HepG2 (cell line): ENCODE data around the gene TST. TPM values are rescaled to one million over a fixed set of nuclear protein-coding genes. Genes with fewer than 3 reads are reported as not detected.

ENCODE experiments used
- NFKB2 ChIP-seq: sonication (generic); formaldehyde crosslinking; IDR thresholded peaks from 2 replicates; pipeline ENCODE4 v1.4.0; 2020; ENCODE audit warnings: missing genetic modification reagents, borderline replicate concordance
- PCBP1 ChIP-seq: fragments of 200-400 bp; formaldehyde crosslinking; IDR thresholded peaks from 2 replicates; pipeline ENCODE4 v1.6.1; 2017; ENCODE audit warnings: mild to moderate bottlenecking, low read depth, low read length, borderline replicate concordance
- REPIN1 ChIP-seq: sonication (generic); formaldehyde crosslinking; IDR thresholded peaks from 2 replicates; pipeline ENCODE4 v1.8.0; 2022; ENCODE audit warnings: missing genetic modification reagents, low read depth, mild to moderate bottlenecking, borderline replicate concordance
- SIX4 ChIP-seq: sonication (generic); formaldehyde crosslinking; IDR thresholded peaks from 2 replicates; pipeline ENCODE4 v1.4.0; 2020; ENCODE audit warnings: missing genetic modification reagents
- ZFP41 ChIP-seq: sonication (generic); formaldehyde crosslinking; IDR thresholded peaks from 2 replicates; pipeline ENCODE4 v1.4.0; 2020; ENCODE audit warnings: mild to moderate bottlenecking, missing genetic modification reagents, borderline replicate concordance
- ZNF121 ChIP-seq: sonication (generic); formaldehyde crosslinking; IDR thresholded peaks from 2 replicates; pipeline ENCODE4 v1.5.0; 2020; ENCODE audit warnings: mild to moderate bottlenecking, missing genetic modification reagents
- ZNF383 ChIP-seq: sonication (generic); formaldehyde crosslinking; IDR thresholded peaks from 2 replicates; pipeline ENCODE4 v1.4.0; 2020; ENCODE audit warnings: missing genetic modification reagents, mild to moderate bottlenecking, borderline replicate concordance
- ZNF777 ChIP-seq: sonication (generic); formaldehyde crosslinking; IDR thresholded peaks from 2 replicates; pipeline ENCODE4 v1.4.0; 2020; ENCODE audit warnings: missing genetic modification reagents
- ZNF780A ChIP-seq: sonication (generic); formaldehyde crosslinking; IDR thresholded peaks from 2 replicates; pipeline ENCODE4 v1.8.0; 2022; ENCODE audit warnings: mild to moderate bottlenecking, missing genetic modification reagents, moderate library complexity
- ZNF790 ChIP-seq: sonication (generic); formaldehyde crosslinking; IDR thresholded peaks from 2 replicates; pipeline ENCODE4 v1.8.0; 2022; ENCODE audit warnings: missing genetic modification reagents, mild to moderate bottlenecking, borderline replicate concordance
- ZNF792 ChIP-seq: IDR thresholded peaks from 2 replicates; pipeline ENCODE4 v1.6.1; 2016
- ZSCAN20 ChIP-seq: sonication (generic); formaldehyde crosslinking; IDR thresholded peaks from 2 replicates; pipeline ENCODE4 v1.4.0; 2020; ENCODE audit warnings: missing genetic modification reagents, mild to moderate bottlenecking, borderline replicate concordance
- polyA plus RNA-seq, 8 experiments: library from polyadenylated mRNA; depleted of rRNA in 3 of 8; stranded (reverse) in 7 of 8; unstranded in 1 of 8; fragments of >200 nt; fragmentation: Illumina TruSeq in 4 of 8; extraction: Trizol in 4 of 8; gene quantifications; 2 replicates each; pipeline versions ENCODE4 v1.2.1 to v1.2.3, GENCODE V29; 2011 to 2016; ENCODE audit warnings: low read depth in 4 of 8, missing spikeins in 1 of 8, mixed read lengths in 1 of 8; ENCODE audit not compliant: insufficient read depth in 1 of 8
- total RNA-seq, 5 experiments: library from RNA; depleted of rRNA; stranded (reverse); fragments of >200 nt; fragmentation: Illumina TruSeq; extraction: Trizol; gene quantifications; 2 replicates each; pipeline ENCODE4 v1.2.3, GENCODE V29; 2016; ENCODE audit warnings: low read depth in 1 of 5
- TF ChIP-seq, protein P1 (sequence below): IDR thresholded peaks from 2 replicates; pipeline ENCODE4 v1.6.1; 2016; ENCODE audit warnings: mild to moderate bottlenecking, missing biosample characterization, missing genetic modification reagents
- TF ChIP-seq, protein P2 (sequence below): sonication (generic); formaldehyde crosslinking; IDR thresholded peaks from 2 replicates; pipeline ENCODE4 v1.5.0; 2020; ENCODE audit warnings: missing genetic modification reagents
- TF ChIP-seq, protein P3 (sequence below): sonication (generic); formaldehyde crosslinking; IDR thresholded peaks from 2 replicates; pipeline ENCODE4 v1.5.0; 2020; ENCODE audit warnings: mild to moderate bottlenecking, missing genetic modification reagents, moderate library complexity
- TF ChIP-seq, protein P4 (sequence below), 2 experiments: IDR thresholded peaks; 2 replicates each; pipeline ENCODE4 v1.6.1; 2011 to 2012; ENCODE audit warnings: low read length in 2 of 2, borderline replicate concordance in 1 of 2, low read depth in 1 of 2, mild to moderate bottlenecking in 1 of 2, moderate library complexity in 1 of 2
- TF ChIP-seq, protein P5 (sequence below): IDR thresholded peaks from 2 replicates; pipeline ENCODE4 v1.4.0; 2020; ENCODE audit warnings: mild to moderate bottlenecking, missing genetic modification reagents

The TST gene
- total and polyA plus RNA-seq, 2 of the 13 experiments (the other 11 are each of a cell fraction or from before 2014, with no cell fraction given), result 44.6 to 63.6 TPM

DNA sequence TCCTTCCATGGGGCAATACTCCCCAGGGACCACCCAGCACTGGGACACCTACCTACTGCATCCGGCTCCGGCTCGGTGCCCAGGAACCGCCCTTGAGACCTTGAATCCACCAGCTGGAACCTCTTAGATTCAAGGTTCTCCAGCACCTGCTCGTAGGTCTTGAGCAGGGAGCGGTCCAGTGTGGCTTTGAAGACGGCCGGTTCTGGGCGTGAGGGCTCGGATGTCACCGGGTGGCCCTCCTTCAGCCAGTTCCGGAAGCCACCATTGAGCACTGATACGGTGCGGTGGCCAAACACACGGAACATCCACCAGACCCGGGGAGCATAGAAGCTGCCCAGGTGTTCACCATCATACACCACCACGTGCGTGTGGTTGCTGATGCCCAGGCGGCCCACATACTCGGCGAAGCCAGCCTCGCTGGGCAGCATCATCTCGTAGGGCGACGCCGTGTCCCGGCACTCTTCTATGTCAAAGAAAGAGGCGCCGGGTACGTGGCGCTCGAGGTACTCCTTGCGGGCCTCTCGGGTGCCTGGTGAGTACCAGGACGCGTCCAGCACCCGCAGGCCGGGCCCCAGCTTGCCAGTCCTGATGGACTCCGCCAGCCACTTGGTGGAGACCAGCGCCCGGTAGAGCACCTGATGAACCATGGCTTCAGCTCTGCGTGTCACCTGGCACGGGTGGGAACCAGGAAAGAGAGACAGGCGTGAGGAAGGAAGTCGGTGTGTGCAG is 997 bp downstream of the TST start (continued):
- TF ChIP-seq, protein P1, sequence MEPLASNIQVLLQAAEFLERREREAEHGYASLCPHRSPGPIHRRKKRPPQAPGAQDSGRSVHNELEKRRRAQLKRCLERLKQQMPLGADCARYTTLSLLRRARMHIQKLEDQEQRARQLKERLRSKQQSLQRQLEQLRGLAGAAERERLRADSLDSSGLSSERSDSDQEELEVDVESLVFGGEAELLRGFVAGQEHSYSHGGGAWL (CRISPR knock-in tag), result no peak
- TF ChIP-seq ZNF792 (no peak), ZNF790 (no peak; the same call in 1 of the 2 replicates), ZNF780A (CRISPR knock-in tag) (no peak), SIX4 (CRISPR knock-in tag) (no peak), ZSCAN20 (CRISPR knock-in tag) (no peak), ZNF383 (CRISPR knock-in tag) (no peak), PCBP1 (0 out of 2 replicates have a peak, but pooled peaks have one; percentile 26), REPIN1 (CRISPR knock-in tag) (no peak), ZFP41 (CRISPR knock-in tag) (peak; percentile 22; the same call in 1 of the 2 replicates), NFKB2 (CRISPR knock-in tag) (0 out of 2 replicates have a peak, but pooled peaks have one; percentile 5), ZNF777 (CRISPR knock-in tag) (no peak), ZNF121 (CRISPR knock-in tag) (no peak)
- TF ChIP-seq, protein P2, sequence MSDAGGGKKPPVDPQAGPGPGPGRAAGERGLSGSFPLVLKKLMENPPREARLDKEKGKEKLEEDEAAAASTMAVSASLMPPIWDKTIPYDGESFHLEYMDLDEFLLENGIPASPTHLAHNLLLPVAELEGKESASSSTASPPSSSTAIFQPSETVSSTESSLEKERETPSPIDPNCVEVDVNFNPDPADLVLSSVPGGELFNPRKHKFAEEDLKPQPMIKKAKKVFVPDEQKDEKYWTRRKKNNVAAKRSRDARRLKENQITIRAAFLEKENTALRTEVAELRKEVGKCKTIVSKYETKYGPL (CRISPR knock-in tag), result no peak
- TF ChIP-seq, protein P3, sequence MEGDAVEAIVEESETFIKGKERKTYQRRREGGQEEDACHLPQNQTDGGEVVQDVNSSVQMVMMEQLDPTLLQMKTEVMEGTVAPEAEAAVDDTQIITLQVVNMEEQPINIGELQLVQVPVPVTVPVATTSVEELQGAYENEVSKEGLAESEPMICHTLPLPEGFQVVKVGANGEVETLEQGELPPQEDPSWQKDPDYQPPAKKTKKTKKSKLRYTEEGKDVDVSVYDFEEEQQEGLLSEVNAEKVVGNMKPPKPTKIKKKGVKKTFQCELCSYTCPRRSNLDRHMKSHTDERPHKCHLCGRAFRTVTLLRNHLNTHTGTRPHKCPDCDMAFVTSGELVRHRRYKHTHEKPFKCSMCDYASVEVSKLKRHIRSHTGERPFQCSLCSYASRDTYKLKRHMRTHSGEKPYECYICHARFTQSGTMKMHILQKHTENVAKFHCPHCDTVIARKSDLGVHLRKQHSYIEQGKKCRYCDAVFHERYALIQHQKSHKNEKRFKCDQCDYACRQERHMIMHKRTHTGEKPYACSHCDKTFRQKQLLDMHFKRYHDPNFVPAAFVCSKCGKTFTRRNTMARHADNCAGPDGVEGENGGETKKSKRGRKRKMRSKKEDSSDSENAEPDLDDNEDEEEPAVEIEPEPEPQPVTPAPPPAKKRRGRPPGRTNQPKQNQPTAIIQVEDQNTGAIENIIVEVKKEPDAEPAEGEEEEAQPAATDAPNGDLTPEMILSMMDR, result peak; percentile 17; the same call in 1 of the 2 replicates
- TF ChIP-seq, protein P4, sequence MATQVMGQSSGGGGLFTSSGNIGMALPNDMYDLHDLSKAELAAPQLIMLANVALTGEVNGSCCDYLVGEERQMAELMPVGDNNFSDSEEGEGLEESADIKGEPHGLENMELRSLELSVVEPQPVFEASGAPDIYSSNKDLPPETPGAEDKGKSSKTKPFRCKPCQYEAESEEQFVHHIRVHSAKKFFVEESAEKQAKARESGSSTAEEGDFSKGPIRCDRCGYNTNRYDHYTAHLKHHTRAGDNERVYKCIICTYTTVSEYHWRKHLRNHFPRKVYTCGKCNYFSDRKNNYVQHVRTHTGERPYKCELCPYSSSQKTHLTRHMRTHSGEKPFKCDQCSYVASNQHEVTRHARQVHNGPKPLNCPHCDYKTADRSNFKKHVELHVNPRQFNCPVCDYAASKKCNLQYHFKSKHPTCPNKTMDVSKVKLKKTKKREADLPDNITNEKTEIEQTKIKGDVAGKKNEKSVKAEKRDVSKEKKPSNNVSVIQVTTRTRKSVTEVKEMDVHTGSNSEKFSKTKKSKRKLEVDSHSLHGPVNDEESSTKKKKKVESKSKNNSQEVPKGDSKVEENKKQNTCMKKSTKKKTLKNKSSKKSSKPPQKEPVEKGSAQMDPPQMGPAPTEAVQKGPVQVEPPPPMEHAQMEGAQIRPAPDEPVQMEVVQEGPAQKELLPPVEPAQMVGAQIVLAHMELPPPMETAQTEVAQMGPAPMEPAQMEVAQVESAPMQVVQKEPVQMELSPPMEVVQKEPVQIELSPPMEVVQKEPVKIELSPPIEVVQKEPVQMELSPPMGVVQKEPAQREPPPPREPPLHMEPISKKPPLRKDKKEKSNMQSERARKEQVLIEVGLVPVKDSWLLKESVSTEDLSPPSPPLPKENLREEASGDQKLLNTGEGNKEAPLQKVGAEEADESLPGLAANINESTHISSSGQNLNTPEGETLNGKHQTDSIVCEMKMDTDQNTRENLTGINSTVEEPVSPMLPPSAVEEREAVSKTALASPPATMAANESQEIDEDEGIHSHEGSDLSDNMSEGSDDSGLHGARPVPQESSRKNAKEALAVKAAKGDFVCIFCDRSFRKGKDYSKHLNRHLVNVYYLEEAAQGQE (IDR thresholded peaks at IDR 0.05; ENCODE audit: borderline replicate concordance in 1 of 2, low read depth in 1 of 2, low read length in 2 of 2), result no peak
- TF ChIP-seq, protein P5, sequence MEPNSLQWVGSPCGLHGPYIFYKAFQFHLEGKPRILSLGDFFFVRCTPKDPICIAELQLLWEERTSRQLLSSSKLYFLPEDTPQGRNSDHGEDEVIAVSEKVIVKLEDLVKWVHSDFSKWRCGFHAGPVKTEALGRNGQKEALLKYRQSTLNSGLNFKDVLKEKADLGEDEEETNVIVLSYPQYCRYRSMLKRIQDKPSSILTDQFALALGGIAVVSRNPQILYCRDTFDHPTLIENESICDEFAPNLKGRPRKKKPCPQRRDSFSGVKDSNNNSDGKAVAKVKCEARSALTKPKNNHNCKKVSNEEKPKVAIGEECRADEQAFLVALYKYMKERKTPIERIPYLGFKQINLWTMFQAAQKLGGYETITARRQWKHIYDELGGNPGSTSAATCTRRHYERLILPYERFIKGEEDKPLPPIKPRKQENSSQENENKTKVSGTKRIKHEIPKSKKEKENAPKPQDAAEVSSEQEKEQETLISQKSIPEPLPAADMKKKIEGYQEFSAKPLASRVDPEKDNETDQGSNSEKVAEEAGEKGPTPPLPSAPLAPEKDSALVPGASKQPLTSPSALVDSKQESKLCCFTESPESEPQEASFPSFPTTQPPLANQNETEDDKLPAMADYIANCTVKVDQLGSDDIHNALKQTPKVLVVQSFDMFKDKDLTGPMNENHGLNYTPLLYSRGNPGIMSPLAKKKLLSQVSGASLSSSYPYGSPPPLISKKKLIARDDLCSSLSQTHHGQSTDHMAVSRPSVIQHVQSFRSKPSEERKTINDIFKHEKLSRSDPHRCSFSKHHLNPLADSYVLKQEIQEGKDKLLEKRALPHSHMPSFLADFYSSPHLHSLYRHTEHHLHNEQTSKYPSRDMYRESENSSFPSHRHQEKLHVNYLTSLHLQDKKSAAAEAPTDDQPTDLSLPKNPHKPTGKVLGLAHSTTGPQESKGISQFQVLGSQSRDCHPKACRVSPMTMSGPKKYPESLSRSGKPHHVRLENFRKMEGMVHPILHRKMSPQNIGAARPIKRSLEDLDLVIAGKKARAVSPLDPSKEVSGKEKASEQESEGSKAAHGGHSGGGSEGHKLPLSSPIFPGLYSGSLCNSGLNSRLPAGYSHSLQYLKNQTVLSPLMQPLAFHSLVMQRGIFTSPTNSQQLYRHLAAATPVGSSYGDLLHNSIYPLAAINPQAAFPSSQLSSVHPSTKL (CRISPR knock-in tag), result no peak
